Ovary (tissue), 9 donors: ENCODE measurements around the gene UFD1. TPM values are rescaled to one million over a fixed set of nuclear protein-coding genes. Genes with fewer than 3 reads are reported as not detected.

Source experiments
- DNase-seq, 5 donors: peaks; one replicate each; pipeline ENCODE4 v3.0.0-alpha.2; 2019 to 2020
- H3K27ac ChIP-seq, 2 donors: fragments of 200-600 bp; one replicate each; pipeline versions ENCODE4 v1.5.1 to v1.8.0; 2019 to 2022
- H3K27me3 ChIP-seq: fragments of 200-600 bp; one replicate; pipeline ENCODE4 v1.8.0; 2022
- H3K36me3 ChIP-seq: fragments of 200-600 bp; sonication (generic); one replicate; pipeline ENCODE4 v1.5.1; 2019
- H3K4me1 ChIP-seq: one replicate; pipeline ENCODE4 v1.8.1; 2013; ENCODE audit warnings: mild to moderate bottlenecking, moderate library complexity; ENCODE audit not compliant: insufficient read depth
- H3K4me3 ChIP-seq: fragments of 200-600 bp; sonication (generic); one replicate; pipeline ENCODE4 v1.5.1; 2017
- H3K9me3 ChIP-seq, 2 donors: fragments of 200-600 bp in 1 of 2; sonication (generic) in 1 of 2; one replicate each; pipeline versions ENCODE4 v1.5.1 to v1.8.1; 2013 to 2019; ENCODE audit warnings: mild to moderate bottlenecking in 1 of 2, moderate library complexity in 1 of 2
- CTCF ChIP-seq, 3 donors: fragments of 450-650 bp in 2 of 3; fragments of 200-600 bp in 1 of 3; IDR thresholded peaks; one replicate each; pipeline versions ENCODE4 v1.5.1 to v1.8.0; 2016 to 2022; ENCODE audit warnings: antibody characterized with exemption in 3 of 3, mild to moderate bottlenecking in 1 of 3
- EP300 ChIP-seq: sonication (generic); formaldehyde crosslinking; IDR thresholded peaks from one replicate; pipeline ENCODE4 v1.6.1; 2017; ENCODE audit warnings: antibody characterized with exemption
- POLR2A ChIP-seq: fragments of 450-650 bp; IDR thresholded peaks from one replicate; pipeline ENCODE4 v1.6.1; 2017; ENCODE audit warnings: antibody characterized with exemption, mild to moderate bottlenecking, moderate library complexity
- WGBS, 3 donors: extraction: QIAGEN DNeasy Blood & Tissue Kit in 1 of 3; methylation state at CpG; one replicate each; pipeline versions ENCODE4 v1.1.5 to v1.1.7; 2013 to 2017; 5-methylcytosine and 5-hydroxymethylcytosine counted together
- intact Hi-C, 4 donors: fragments of 100-400 bp; cut with DNase I; formaldehyde crosslinking; loops; one replicate each; pipeline versions ENCODE4 v1.11.0 to v1.15.1; 2022 to 2023
- polyA plus RNA-seq, 2 donors: library from polyadenylated mRNA; stranded (reverse); fragments of 200-250 nt in 1 of 2; fragments of 350-450 nt in 1 of 2; fragmentation: Illumina TruSeq in 1 of 2; extraction: RNeasy Lipid Tissue Mini Kit (QIAGEN cat#74804) in 1 of 2; gene quantifications; one replicate each; pipeline ENCODE4 v1.2.3, GENCODE V29; 2013 to 2014
- total RNA-seq, 7 donors: library from RNA; depleted of rRNA in 2 of 7; stranded (reverse); fragments of >200 nt in 2 of 7; fragmentation: NEBNext Ultra II Directional in 3 of 7; extraction: Animal tissue kit (Norgen Biotek cat#: 25700) in 3 of 7; gene quantifications; one replicate each; pipeline versions ENCODE4 v1.1.0 to v1.2.4, GENCODE V29; 2016 to 2023
- donor health status: DM: no; HTN: no; CAD: no; lungs with moderate emphysema.
- donor health status: DM: no; HTN: no; CAD: no.
- donor health status: Bipolar disorder and iron deficiency.
- donor health status: DM: yes; HTN: yes; CAD: no.
- donor health status: DM: no; HTN: no; CAD: no.
- donor health status: DM: yes; HTN: yes; CAD: no.

The UFD1 gene
- total and polyA plus RNA-seq, 9 donors = 19.9 to 84.5 (median 34.1) TPM

- no peaks in the 10 kb centered on the region for H3K27me3 ChIP-seq
- no peak overlapping the region for H3K27ac ChIP-seq
- TF ChIP-seq CTCF (IDR thresholded peaks at IDR 0.05) (no peak), EP300 (no peak), POLR2A (no peak)
- H3K4me3 ChIP-seq = no peak overlapping the region
- 33 to 57% (median 42%) methylated on average over 3 of the region's 3 CpGs for WGBS, 3 donors
- no peak for DNase-seq
- H3K36me3 ChIP-seq = no peaks in the 10 kb centered on the region
- intact Hi-C loops = no loop called here
- H3K9me3 ChIP-seq = no peaks in the 10 kb centered on the region
- H3K4me1 ChIP-seq = no peaks in the 10 kb centered on the region
These were observed 18.3 kb upstream of the UFD1 start for GRCh38 chr22:19497245-19497644.

GRCh38 chr22:19496324-19496630, 17.3 kb upstream of the UFD1 start:
- 88 to 95% (median 90%) methylated on average over 3 of the region's 3 CpGs for WGBS, 3 donors
- Histone ChIP-seq H3K4me1 (no peaks in the 10 kb centered on the region), H3K27me3 (no peaks in the 10 kb centered on the region), H3K9me3 (no peaks in the 10 kb centered on the region), H3K36me3 (no peaks in the 10 kb centered on the region), H3K4me3 (no peak overlapping the region), H3K27ac (no peak overlapping the region)
- TF ChIP-seq POLR2A (no peak), EP300 (no peak), CTCF (IDR thresholded peaks at IDR 0.05) (no peak)
- DNase-seq = no peak
- intact Hi-C loops = no loop called here

- Histone ChIP-seq H3K27me3 (no peaks in the 10 kb centered on the region), H3K36me3 (no peaks in the 10 kb centered on the region), H3K4me1 (no peaks in the 10 kb centered on the region), H3K4me3 (no peak overlapping the region), H3K27ac (no peak overlapping the region), H3K9me3 (no peaks in the 10 kb centered on the region)
- WGBS, 3 donors = 66 to 72% (median 69%) methylated on average over 5 of the region's 5 CpGs
- TF ChIP-seq CTCF (IDR thresholded peaks at IDR 0.05) = no peak
- no peak for TF ChIP-seq EP300
- TF ChIP-seq POLR2A = no peak
- no peak for DNase-seq
- intact Hi-C loops = no loop called here
These were observed 16.8 kb upstream of the UFD1 start for GRCh38 chr22:19495562-19496323.

GRCh38 chr22:19494676-19495173, 15.7 kb upstream of the UFD1 start:
- no peak for DNase-seq
- 78 to 93% (median 85%) methylated on average over 6 of the region's 6 CpGs for WGBS, 3 donors
- Histone ChIP-seq H3K4me3 (no peak overlapping the region), H3K27ac (no peak overlapping the region), H3K9me3 (no peaks in the 10 kb centered on the region), H3K4me1 (no peaks in the 10 kb centered on the region), H3K27me3 (no peaks in the 10 kb centered on the region), H3K36me3 (no peaks in the 10 kb centered on the region)
- TF ChIP-seq EP300 = no peak
- no peak for TF ChIP-seq POLR2A
- TF ChIP-seq CTCF (IDR thresholded peaks at IDR 0.05) = no peak
- intact Hi-C loops = no loop called here
